Progenitor cell of endocrine pancreas (in vitro differentiated cells): ENCODE measurements around the gene RDH16. TPM values are rescaled to one million over a fixed set of nuclear protein-coding genes. Genes with fewer than 3 reads are reported as not detected.

Experiments used
- DNase-seq: peaks from one replicate; pipeline ENCODE4 v3.0.0; 2021; ENCODE audit warnings: low spot score; ENCODE audit not compliant: unreplicated experiment
- H3K27ac Mint-ChIP-seq: 2 replicates; pipeline ENCODE4 v1.8.0; 2021; ENCODE audit warnings: mild to moderate bottlenecking, moderate library complexity, mixed read lengths
- H3K27me3 Mint-ChIP-seq: 2 replicates; pipeline ENCODE4 v1.8.0; 2021; ENCODE audit warnings: mixed read lengths
- H3K36me3 Mint-ChIP-seq: 2 replicates; pipeline ENCODE4 v1.8.0; 2022; ENCODE audit warnings: mixed read lengths; ENCODE audit not compliant: insufficient read depth
- H3K4me1 Mint-ChIP-seq: 2 replicates; pipeline ENCODE4 v1.8.0; 2021; ENCODE audit warnings: low read depth, mixed read lengths
- H3K4me3 Mint-ChIP-seq: 2 replicates; pipeline ENCODE4 v1.8.0; 2021; ENCODE audit warnings: low read depth, mild to moderate bottlenecking, moderate library complexity, mixed read lengths
- H3K9me3 Mint-ChIP-seq: 2 replicates; pipeline ENCODE4 v1.8.0; 2021; ENCODE audit warnings: low read depth, mixed read lengths
- CTCF ChIP-seq: fragments of 200-600 bp; sonication (generic); IDR thresholded peaks from one replicate; pipeline ENCODE4 v1.5.0; 2021; ENCODE audit warnings: antibody characterized with exemption, mild to moderate bottlenecking; ENCODE audit not compliant: unreplicated experiment
- total RNA-seq: library from RNA; stranded (reverse); gene quantifications from 2 replicates; pipeline ENCODE4 v1.2.1, GENCODE V29; 2021

Gene RDH16
- total RNA-seq, 1 donor from 2014 or later: 0.98 TPM

- no peak for DNase-seq
- H3K9me3 Mint-ChIP-seq: peaks cover 23% of the 10 kb centered on the region
- H3K4me1 Mint-ChIP-seq: no peaks in the 10 kb centered on the region
- no peak overlapping the region for H3K27ac Mint-ChIP-seq
- no peak for TF ChIP-seq CTCF
- no peaks in the 10 kb centered on the region for H3K27me3 Mint-ChIP-seq
- no peak overlapping the region for H3K4me3 Mint-ChIP-seq
- peaks cover 5% of the 10 kb centered on the region for H3K36me3 Mint-ChIP-seq
These were observed 1.0 kb upstream of the RDH16 start for GRCh38 chr12:56958422-56958821.

- no peak for DNase-seq
- no peaks in the 10 kb centered on the region for H3K36me3 Mint-ChIP-seq
- no peak overlapping the region for H3K27ac Mint-ChIP-seq
- no peak overlapping the region for H3K4me3 Mint-ChIP-seq
- H3K27me3 Mint-ChIP-seq: no peaks in the 10 kb centered on the region
- H3K4me1 Mint-ChIP-seq: no peaks in the 10 kb centered on the region
- peaks cover 4% of the 10 kb centered on the region for H3K9me3 Mint-ChIP-seq
- no peak for TF ChIP-seq CTCF
These were observed 1.7 kb downstream of the RDH16 start for GRCh38 chr12:56955631-56956256.

- H3K9me3 Mint-ChIP-seq: peaks cover 3% of the 10 kb centered on the region
- no peak for DNase-seq
- TF ChIP-seq CTCF: no peak
- H3K27ac Mint-ChIP-seq: no peak overlapping the region
- no peak overlapping the region for H3K4me3 Mint-ChIP-seq
- H3K36me3 Mint-ChIP-seq: no peaks in the 10 kb centered on the region
- no peaks in the 10 kb centered on the region for H3K4me1 Mint-ChIP-seq
- no peaks in the 10 kb centered on the region for H3K27me3 Mint-ChIP-seq
These were observed 2.5 kb downstream of the RDH16 start for GRCh38 chr12:56954958-56955355.

- H3K4me3 Mint-ChIP-seq: no peak overlapping the region
- H3K27me3 Mint-ChIP-seq: no peaks in the 10 kb centered on the region
- H3K9me3 Mint-ChIP-seq: peaks cover under 1% of the 10 kb centered on the region
- no peak for DNase-seq
- no peak overlapping the region for H3K27ac Mint-ChIP-seq
- no peaks in the 10 kb centered on the region for H3K36me3 Mint-ChIP-seq
- no peaks in the 10 kb centered on the region for H3K4me1 Mint-ChIP-seq
- TF ChIP-seq CTCF: no peak
These were observed 3.1 kb downstream of the RDH16 start for GRCh38 chr12:56954057-56954957.

- Mint-ChIP-seq H3K36me3 (no peaks in the 10 kb centered on the region), H3K4me1 (no peaks in the 10 kb centered on the region), H3K9me3 (no peaks in the 10 kb centered on the region), H3K27ac (no peak overlapping the region), H3K27me3 (no peaks in the 10 kb centered on the region), H3K4me3 (no peak overlapping the region)
- TF ChIP-seq CTCF: no peak
- DNase-seq: no peak
These were observed 4.1 kb downstream of the RDH16 start for GRCh38 chr12:56953314-56953713.
